ENCODE measurements around the gene ALOX5AP.

Gene ALOX5AP

DNA sequence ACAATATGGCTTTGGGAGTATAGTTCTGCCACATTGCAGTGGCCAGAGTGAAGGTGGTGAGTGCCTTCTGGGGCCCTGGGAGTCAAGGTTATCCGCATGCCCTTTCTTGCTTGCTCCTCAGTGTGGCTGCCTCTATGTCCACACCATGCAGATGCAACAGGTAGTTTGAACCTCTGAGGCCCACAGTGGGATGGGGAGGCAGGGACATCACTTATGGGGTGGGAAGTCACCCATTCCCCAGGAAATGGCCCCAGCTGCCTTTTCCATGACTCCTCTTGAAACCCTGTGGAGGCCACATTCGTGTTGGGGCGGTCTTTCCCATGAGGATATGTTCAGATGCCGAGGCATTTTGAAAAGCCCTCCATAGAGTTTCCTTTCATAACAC, 20.0 kb upstream of the ALOX5AP start:
- no peak for DNase-seq

DNA sequence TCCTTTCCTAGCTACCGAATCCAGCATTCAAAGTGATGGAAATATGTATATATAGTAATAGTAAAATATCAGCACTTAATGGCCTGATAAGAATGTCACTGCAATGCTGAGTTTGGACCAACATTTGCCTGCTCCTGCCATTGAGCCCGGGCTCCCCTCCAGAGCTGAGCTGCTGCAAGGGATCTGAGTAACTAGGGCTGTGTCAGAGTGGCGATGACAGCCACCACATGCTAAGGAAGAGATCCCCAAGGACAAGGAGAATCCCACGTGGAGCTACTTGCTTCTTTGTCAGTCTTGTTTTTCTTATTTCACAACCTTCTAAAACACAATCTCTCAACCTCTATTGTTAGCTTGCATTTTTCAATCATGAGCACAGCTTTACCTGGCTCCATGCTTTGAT, 19.5 kb upstream of the ALOX5AP start:
- no peak for DNase-seq

DNA sequence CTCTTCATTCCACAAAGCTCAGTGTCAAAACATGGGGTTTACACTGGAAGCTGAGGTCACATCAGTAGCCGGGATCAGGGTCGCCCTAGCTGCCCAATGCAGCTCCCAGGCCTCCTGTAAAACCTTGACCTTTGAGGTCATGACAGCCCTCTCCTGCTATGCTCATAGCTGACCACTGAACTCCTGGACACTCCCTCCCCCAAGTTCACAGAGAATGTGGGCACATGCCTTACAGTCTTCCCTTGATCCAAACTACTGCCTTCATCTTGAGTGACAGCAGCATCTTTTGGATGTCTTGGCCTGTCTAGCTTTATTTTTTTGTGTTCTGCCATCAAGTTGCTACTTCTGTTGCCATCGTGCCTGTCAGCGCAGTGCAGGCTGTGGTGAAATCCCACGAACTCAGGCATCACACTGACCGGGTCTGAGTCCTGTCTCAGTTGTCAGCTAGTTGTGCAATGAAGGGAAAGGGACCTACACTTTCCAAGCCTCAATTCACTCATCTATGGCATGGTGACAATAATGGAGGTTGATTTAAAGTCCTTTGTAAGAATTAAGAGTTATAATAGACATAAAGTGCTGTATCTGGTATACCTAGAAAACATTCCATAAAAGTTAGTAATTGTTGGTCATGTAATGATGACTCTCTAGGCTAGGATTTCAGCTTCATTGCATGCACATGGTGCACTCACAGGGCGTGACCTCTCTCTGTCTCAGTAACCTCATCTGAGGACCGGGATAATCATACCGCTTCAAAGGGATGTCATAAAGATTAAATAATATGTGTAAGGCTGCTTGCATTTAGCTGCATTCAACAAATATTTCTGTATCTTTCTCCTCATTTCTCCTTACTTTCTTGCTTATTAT, 16.4 kb upstream of the ALOX5AP start:
- DNase-seq, result no peak

DNA sequence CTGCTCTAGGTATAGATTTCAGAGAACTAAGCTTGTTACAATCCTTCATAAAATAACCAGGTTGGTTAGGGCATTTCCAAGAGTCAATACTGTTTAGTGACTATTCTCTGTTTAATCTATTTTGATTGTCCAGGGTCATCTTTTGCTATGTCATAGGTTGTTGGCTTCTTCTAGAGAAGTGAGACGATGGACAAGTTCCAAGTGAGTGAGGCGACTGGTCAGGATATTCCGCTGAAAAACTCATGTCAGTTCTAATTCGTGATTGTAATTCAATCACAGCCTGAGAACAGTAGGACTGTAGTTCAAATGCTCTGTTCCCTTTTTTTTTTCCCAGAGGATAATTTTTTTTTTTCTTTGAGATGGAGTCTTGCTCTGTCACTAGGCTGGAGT, 15.8 kb upstream of the ALOX5AP start:
- no peak for DNase-seq

DNA sequence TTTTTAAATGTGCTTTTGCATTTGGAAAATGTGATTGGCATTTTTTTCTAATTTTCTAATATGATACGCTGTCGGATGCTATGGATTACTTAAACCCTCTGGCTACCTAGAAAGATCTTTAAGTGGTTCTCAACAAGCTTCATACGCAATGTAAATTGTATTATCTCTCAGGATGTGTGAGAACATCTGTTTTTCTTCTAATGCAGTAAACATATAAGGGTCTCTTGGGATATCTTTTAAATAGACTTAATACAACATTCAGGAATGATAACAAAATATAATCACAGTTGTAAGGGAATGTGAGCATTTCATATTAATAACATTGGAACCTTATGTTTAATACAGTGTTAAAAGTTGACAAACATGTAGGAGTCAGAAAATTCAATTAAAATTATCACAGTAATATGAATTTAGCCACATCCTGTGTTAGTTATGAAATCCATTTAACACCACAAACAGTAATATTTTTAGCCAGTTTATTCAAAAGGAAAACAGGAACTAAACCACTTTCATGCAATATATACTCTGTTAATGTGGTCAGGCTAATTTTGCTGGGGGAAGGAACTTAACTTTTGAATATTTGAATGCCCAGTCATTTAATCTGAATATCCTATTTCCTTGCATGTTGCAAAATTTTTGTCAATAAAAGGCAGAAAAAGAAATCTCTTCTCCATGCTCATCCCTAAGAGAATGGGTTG, 15.0 kb upstream of the ALOX5AP start:
- DNase-seq, result no peak

DNA sequence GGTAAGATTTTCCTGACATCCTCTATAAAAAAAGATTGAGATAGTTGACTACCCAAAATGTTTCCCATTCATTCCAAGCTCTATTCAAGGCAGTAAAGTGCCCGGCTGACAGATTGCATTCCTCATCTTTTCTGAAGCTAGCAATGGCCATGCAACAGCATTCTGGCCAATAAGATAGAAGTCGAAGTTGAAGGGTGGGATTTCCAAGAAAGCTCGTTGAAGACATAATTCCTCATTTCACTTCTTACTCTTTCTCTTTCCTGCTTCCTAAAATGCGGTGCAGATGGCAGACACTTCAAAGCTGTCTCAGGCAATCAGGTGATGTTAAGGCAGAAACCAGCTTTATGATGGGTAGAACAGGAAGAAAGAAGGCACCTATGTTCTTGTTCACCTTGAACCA, 13.4 kb upstream of the ALOX5AP start:
- no peak for DNase-seq

DNA sequence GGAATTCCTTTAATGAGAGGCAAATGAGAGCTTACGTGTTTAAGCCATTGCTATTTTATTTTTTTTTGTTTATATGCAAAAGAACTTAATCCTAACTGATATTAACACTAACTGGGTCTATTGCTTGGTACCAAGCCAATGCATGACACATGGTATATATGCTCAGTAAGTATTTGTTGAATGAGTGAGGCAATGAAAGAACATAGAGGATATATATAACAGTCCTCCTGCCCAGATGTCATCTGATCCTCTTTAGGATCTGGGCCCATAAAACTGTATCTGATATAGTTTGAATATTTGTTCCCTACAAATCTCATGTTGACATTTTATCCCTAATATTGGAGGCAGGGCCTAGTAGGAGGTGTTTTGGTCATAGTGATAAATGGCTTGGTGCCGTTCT, 13.0 kb upstream of the ALOX5AP start:
- no peak for DNase-seq

DNA sequence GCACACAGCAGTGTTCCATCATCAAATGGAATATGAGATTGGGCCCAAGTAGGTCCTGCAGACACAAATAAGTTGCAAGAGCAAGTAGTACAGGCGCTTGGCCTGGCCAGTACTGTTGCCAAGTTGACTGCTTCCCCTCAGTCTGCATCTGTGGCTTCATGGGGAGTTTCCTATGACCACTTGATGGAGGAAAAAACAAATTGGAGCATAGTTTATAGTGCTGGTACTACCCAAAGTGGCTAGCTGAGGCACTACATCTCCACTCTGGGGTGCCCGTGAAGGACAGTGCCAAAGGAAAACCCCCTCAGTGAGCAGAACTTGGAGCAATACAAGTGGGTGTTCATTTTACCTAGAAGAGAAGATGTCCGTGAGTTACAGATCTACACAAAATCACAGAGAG, 10.6 kb upstream of the ALOX5AP start:
- no peak for DNase-seq

DNA sequence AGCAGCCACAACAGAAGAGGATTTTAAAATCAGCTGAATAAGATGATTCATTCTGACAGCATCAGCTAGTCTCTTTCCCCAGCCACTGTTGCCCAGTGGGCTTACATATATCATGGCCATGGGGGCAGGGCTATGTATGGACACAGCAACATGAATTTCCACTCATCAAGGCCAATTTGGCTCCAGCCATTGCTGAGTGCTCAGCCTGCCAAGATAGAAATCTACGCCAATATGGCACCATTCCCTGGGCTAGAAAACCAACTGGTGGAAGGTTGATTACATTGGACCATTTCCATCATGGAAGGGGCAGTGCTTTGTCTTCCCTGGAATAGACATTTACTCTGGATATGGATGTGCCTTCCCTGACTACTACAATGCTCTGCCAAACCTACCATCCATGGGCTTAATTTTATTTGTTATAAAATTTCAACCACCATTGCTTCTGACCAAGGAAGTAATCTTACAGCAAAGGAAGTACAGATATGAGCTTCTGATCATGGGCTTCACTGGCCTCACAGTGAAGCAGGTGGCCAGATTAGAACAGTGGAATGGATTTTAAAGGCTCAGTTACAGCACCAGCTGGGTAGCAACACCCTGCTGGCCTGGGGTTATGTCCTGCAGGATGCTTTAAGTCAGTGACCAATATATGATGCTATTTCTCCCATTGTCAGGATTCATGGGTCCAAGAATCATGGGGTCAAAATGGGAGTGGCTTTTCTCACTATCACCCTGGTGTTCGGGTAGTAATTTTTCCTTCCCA, 9.8 kb upstream of the ALOX5AP start:
- no peak for DNase-seq

DNA sequence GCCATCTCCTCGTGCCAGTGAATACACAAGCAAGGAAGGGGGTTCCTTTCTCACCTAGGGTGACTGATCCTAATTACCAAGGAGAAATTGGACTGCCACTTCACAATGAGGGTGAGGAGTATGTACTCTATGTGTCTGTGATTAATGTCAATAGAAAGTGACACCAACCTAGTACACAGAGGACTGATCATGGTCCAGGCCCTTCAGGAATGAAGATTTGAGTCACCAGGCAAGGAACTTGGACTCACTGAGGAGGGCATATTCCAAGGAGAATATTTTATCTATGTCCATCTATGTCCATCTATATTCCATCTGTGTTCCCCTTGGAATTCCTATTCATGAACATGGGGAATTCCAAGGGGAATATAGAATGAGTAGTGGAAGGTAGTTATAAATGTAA, 9.2 kb upstream of the ALOX5AP start:
- DNase-seq, result no peak

DNA sequence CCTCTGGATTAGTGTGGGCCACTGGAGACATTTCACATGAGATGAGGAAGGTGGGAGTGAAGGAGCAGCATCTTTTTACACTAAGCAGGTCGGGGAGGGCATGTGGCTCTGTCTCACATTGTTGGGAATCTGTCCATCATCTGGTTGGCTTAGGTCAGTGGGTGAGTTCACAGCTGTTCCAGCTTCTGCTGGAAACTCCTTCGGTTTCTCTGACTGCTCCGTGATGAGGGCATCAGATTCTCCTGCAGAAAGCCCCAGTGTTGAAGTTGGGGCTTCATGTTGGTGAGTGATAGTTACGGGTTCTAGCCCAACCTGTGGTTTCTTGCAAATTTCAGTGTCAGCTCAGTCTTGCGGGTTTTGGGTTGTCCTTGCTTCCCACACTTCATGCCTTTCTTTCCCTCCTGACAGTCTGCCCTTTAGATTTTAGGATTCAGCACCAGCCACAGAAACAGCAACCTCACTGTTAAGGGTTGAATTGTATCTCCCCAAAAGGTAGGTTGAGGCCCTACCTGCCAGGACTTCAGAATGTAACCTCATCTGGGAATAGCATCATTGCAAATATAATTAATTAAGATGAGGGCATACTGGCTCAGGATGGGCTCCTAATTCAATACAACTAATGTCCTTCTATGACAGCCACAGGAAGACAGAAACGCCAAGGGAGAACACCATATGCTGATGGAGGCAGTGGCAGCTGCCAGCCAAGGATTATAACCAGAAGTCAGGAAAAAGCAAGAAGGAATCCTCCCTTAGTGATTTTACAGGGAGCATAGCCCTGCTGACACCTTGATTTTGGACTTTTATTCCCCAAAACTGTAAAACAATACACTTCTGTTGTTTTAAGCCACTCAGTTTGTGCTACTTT, 7.6 kb upstream of the ALOX5AP start:
- DNase-seq, result no peak

DNA sequence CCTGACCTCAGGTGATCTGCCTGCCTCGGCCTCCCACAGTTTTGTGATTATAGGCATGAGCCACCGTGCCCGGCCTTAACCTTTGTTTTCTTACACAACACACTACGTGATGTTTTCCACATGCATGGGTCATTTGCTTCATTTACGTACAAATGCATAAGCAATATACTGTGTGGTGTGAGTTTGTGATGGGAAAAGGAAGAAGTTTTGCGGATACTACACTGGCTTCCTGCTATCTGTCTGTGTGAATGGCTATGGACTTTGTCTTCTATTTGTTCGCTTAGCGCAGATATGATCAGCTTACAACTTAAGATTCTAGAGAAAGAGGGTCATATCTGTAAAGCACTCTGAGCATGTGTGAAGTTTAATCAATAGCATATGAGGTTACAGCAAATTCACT, 5.5 kb upstream of the ALOX5AP start:
- DNase-seq, result no peak

DNA sequence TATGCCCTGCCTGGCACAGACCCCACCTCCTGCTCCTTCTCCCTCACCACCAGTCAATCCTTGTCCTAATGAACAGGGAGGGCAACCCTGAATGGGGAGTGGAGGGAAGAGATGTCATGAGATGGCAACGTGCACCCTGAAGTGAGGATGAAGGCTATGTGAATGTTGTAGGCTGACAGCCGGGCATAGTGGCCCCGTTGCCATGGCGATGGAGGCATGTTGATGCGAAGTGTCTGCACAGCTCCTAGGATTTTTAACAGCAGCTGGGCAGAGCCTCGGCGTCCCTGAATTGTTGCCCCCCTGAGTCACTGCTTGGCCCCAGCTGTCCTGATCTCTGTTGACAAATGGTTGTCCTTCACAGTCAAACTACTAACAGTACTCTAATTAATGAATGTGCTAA, 4.8 kb upstream of the ALOX5AP start:
- peak; percentile 45 for DNase-seq

DNA sequence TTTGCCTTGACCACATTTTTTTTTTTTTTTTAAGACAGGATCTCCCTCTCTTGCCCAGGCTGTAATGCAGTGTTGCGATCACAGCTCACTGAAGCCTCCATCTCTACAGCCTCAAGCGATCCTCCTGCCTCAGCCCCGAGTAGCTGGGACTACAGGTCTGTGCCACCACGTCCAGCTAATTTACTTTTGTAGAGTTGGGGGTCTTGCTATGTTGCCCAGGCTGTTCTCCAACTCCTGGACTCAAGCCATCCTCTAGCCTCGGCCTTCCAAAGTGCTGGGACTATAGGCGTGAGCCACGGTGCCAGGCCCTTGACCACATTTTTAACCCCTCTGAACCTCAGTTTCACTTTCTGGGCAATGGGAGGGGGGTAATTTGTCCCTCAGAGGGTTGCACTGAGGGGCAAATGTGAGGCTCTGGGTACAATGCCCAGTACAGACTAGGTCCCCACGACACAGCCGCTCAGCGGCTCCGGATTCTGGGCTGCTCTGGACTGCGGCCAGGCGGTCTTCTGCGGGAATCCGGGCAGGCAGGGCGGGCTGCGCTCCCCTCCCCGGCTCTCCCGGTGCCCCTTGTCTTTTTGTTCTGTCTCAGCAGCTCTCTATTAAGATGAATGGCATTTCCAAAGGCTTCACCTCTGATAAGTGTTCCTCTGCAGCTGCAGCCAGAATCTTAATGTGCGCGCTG, 3.8 kb upstream of the ALOX5AP start:
- DNase-seq, result no peak

DNA sequence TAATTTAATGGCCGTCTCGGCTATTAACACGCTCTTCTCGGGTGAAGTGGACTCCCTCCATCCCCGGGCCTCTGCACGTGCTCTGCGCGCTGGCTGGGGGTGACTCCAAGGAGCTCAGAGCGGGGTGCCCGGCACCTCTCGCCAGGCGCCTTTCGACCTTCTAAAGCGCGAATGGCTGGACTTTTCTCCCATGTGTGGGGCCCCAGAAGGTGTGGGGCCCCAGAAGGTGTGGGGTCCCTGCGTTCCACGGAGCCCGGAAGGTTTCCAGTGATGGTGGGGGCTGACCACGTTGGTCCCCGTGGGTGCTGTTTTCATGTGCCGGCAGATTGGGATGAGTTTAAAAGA, 3.3 kb upstream of the ALOX5AP start:
- DNase-seq, result no peak

DNA sequence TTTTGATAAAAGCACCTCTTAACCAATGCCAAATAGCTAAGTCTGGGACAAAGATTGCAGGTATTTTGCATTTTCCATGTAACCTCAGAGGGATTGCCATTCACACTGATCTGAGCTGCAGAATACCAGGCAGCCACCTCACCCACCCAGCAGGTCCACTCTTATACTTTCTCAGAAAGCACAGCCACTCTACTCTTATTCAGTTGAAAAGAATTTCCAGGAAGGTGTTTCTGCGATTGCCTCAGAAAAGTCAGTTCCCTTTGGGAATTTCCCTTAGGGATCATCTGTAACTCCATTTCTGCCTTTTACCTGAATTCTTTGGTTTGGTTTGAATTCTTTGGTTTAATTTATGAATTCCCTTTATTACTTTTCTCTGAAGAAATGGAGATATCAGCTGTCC, 904 bp upstream of the ALOX5AP start:
- DNase-seq, result no peak

DNA sequence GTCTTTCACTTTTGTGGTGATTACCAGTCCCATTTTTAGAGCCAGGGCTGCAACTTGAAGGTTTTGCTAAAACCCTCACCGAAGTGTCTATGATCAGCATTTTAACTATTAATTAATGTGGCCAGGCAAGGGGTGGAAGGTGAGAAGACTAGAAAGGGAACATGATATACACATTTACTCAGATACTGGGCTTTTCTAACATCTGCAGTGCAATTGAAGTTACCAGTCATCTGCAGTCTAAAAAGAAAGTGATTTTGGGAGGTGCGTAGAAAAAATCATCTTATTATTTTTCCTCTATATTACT, 481 bp downstream of the ALOX5AP start:
- DNase-seq, result no peak

DNA sequence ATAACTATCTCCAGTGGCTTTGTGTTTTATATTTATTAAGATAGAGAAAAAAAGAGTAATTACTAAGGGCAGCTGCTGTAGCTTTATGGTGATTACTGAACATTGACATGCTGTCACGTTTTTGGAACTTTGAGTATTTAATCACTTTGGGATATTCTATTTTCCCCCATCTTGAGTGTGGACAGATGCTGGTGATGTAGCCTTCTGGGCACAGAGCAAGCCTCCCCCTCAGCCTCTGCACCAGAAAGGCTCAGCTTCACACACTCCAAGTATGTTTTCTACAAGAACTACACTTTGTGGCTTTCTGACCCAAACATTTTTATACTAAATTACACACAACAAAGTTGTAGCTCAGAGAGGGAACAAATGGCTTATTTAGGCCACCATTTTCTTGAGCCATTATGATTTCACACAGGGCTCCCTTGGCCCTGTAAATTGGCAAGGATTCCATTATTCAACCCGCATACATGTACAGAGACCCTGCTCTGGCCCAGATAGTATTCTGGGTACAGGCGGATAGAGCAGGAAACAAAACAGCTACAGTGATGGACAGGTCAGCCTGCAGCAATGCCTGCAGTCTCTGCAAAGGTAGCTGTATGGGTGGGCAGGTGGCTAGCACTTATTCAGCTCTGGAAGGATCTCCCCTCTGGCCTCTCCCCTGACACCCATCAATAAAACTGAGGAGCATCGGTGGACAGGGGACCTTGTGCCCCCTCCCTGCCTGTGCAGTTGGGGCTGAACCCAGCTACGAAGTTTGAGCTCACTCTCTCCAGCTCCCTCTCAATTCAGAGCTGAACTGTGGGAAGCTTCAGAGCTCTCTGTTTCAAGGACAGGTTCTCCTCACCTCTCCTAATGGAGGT, 1.3 kb downstream of the ALOX5AP start:
- no peak for DNase-seq

DNA sequence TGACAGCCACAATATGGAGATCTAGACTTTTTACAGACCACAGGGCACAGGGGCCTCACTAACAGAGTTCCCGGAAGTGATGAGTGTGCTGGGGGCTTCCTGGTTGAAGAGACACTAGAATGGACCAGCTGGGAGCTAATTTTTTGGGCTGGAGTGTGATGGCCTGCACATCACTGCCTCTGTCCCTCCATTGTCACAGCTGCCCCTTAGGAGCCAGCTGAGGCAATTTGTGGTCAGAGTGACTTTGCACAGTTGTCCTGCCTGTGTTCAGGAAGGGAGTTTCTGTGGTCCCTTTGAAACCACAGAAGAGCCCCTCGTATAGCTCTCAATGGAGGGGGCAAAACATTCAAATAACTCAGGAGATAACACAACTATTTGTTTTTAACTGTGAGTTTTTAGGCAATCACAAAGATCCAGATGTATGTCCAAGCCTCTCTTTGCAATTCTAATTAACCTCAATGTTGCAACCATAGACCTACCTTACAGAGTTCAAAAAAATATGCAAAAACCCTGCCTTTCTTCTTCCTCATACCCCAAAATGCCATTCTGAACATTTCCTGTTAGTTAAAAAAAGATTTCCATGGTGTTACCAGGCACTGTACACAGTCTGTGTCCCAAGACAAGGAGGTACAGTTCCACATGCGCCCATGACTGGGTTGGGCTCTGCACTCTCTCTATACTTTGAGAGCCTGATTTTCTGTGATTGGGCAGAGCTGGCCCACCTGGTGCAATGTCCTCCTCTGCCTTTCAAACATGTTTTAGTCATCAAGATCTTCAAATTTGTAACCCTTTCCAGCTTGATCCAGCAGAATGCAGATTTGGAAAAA, 2.4 kb downstream of the ALOX5AP start:
- no peak for DNase-seq

DNA sequence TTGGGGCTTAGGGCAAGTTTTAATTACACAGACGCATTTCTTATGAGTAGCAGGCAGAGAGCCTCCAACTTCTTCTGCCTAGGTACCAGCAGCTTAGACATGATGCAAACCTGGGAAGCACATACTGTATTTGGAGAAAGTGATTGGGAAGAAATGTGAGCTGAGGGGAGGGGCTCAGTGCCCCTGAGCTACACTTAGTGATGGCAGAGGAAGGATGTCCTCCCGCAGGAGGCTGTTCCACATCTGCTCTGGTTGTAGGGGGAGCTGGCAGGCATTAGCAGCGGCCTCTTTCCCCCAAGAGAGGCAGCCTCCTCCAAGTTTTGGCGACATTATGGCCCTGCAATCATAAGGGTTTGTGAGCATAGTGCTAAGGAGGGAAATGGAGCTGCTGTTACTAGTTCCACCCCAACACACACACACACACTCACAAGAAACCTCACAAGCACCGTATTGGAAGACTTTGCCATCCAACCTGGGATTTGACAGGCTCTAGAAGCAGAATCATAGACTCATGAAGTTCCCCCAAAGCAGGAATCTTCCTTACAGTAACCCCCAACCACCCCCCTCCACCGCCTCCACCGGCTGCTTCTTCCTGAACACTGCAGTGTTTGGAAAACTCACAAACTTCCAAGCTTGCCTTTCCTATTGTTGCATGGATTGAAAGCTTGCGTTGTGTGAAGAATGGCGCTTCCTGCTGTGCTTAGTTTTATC, 3.3 kb downstream of the ALOX5AP start:
- no peak for DNase-seq
